ENCODE data around the gene YIF1B.

The YIF1B gene

DNA sequence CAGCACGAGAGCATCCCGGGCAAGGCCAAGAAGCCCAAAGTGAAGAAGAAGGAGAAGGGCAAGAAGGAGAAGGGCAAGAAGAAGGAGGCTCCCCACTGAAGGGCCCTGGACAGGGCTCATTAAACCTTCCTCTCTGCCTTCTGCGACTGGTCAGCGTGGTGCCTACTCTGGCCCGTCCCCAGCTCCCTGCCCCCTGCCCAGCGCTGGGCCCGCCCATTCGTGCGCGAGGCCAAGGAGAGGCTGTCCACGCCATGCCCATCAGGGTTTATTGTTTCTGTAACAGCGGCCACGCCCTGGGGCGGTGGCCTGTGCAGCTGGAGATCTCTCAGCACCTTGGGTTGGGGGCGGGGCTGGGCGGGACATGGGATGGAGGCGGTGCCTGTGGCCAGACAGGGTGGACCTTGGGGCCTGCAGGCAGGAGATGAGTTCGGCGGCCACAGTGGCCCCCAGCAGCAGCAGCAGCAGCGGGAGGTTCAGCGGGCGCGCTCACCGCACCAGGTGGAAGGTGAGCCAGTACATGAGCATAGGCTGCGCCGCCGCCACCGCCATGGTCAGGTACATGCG lies 10.8 kb downstream of the YIF1B start:
- DNase-seq (ENCODE audit: low read depth in 2 of 2), result no peak

DNA sequence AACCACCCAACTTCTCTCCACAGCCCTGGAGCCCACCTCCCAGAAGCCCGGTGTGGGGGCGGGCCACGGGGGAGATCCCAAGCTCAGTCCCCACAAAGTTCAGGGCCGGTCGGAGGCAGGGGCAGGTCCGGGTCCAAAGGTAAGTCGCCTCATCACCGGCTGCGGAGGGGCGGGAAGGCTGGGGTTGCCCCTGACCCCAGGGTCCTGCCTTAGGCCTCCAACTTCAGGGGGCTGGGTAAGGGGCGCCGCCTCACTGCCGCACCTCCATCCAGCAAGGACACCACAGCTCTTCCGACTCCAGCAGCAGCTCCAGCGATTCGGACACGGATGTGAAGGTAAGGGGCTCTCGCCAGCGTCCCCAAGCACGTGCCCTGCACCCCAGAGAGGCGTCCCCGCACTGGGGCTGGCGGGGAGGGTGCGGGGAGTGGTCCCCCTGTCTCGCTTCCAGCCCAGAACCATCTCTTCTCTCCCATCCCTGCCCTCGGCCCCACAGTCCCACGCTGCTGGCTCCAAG lies 11.3 kb downstream of the YIF1B start:
- no peak for DNase-seq (ENCODE audit: low read depth in 2 of 2)

DNA sequence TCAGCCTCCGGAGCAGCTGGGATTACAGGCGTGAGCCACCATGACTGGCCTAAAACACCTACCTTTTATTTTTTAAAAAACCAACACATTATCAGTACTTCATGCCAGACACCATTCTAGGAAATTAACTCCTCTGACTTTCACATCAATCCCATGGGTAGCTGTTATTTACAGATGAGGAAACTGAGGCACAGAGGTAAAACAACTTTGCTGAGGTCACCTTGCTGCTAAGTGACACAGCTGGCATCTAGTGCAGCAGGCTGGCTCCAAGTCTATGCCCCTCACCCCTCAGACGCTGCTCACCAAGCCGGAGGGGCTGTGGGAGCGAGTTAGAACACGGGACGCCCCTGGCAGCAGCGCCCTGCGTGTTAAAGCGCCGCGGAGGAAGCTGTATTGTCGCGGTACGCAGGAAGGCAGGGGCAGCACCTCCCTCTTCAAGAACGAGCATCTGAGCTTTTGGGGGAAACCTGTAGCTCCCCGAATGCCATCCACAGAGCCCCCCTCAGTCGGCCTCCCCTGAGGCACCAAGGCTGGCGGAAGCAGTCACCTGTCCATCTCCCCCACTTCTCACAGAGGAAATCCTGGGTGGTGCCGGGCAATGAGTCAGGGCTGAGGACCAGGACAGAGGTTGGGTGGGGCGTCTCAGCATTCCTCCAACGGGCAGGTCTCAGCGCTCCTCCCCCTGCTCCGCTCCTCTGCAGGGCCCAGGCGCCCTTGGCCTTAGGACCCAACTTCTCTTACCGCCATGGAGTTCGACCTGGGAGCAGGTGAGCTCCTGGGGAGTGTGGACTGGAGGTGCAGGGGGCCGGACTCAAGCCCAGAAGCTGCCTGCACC lies 12.0 kb downstream of the YIF1B start, which contains the start of gene C19orf33:
C19orf33 (plus strand) TSS at position 735 of the 835 bp plus-strand sequence; CDS start at position 746, 11 bp downstream.
- DNase-seq (ENCODE audit: low read depth in 2 of 2), result no peak

DNA sequence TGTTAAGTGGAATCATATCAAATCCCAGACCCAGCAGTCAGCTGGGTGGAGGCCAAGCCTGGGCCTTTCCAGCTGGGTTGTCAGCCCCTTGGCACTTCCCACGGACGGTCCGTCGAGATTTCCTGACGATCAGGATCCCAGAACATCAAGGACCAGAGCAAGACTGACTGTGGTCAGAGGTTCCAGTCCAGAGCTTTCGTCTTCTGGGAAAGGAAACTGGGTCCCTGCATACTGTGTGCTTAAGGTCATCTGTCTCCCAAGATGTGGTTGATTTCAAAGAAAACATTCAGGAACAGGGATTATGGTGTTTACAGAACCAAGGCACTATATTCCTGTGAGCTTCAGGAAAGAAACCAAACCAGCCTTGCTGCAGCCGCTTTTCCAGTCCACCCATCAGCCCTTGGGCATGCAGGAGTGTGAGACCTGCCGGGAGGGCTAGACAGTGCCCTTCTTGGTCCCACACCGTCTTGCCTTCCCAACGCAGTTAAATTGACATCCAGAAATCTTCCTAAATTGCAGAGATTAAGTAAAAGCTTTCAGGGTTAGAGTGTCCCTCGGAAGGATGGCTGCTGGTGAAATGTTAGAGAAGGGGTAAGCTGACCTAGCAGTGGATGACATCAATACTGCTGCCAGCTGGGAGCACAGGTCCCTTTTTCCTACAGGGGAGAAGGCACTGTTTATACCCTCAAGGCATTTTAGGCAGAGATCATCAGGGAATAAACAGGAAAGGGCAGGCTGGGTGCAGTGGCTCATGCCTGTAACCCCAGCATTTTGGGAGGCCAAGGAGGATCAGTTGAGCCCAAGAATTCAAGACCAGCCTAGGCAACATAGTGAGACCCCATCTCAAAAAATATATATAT lies 16.7 kb downstream of the YIF1B start:
- no peak for DNase-seq (ENCODE audit: low read depth in 2 of 2)

DNA sequence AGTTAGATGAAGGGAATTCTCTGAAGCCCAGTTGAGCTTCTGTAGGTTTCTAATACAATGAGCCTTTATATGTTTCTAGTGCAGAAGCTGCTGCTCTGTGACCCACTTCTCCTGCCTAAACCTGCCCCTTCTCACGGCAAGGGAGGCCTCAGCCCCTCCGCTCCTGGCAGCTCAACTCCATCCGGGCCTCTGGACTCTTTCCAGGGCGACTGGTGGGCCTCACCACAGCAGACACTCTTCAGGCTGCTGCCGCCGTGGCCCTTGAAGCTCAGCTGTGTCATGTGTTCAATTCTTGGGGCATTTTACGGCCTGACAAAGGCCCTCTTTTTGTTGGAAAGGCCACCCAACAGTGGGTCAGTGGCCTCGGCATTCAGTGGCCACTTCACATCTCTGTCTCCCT lies 21.7 kb downstream of the YIF1B start:
- no peak for DNase-seq (ENCODE audit: low read depth in 2 of 2)

DNA sequence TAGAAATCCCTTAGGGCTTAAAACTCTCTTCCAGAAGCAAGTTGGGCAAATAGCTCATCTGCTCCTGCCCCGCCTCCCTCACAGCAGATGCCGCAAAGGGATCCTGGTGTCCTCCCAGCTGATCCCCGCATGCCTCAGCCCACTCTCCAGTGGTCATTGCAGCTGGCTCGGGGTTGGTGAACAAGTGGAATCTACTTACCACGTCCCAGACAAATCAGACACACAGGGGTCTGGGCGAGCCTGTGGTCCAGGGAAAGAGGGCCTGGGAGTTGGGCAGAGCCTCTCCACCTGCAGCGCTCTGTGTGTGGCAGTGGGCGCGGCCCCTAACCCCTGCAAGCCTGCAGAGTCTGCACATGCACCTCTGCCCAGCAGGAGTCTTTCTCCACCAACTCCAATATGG lies 22.5 kb downstream of the YIF1B start:
- no peak for DNase-seq (ENCODE audit: low read depth in 2 of 2)

DNA sequence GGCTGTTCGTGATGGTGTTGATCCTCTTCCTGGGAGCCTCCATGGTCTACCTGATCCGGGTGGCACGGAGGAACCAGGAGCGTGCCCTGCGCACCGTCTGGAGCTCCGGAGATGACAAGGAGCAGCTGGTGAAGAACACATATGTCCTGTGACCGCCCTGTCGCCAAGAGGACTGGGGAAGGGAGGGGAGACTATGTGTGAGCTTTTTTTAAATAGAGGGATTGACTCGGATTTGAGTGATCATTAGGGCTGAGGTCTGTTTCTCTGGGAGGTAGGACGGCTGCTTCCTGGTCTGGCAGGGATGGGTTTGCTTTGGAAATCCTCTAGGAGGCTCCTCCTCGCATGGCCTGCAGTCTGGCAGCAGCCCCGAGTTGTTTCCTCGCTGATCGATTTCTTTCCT lies 23.9 kb downstream of the YIF1B start:
- no peak for DNase-seq (ENCODE audit: low read depth in 2 of 2)

DNA sequence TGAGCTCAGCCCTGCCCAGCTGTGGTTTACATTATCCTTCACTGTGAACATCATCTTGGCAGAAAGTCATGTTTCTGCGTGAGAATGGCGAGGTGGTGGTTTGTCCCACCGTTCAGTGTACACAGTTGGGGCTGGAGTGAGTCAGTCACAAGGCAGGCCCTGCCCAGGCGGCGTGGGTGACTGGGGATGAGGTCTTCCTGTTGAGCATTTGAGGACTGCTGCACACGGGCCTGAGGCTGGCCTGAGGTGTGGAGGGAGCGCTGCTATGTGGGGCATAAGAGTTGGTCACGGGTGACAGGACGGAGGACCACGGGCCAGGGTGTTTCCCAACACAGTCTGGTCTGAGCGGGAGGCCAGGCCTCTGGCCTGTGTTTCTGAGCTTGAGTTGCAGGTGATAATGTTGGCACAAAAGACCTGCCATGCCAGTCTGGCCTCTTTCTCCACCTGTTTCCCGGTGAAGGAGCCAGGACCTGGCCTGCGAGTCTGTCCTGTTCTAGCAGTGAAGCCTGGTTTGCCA lies 25.1 kb downstream of the YIF1B start:
- DNase-seq (ENCODE audit: low read depth in 2 of 2), result no peak

DNA sequence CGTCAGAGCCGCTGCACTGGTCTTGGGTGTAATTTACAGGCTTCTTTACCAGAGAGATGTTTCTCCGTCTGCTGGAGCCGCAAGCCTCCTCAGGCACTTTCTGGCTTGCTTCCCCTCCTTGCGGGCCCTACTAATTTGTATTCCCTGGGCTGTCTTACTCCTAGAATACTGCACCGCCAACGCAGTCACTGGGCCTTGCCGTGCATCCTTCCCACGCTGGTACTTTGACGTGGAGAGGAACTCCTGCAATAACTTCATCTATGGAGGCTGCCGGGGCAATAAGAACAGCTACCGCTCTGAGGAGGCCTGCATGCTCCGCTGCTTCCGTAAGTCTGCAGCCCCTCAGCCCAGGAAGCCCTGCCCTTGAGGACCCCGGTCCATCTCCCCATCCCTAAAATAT lies 25.8 kb downstream of the YIF1B start:
- no peak for DNase-seq (ENCODE audit: low read depth in 2 of 2)

DNA sequence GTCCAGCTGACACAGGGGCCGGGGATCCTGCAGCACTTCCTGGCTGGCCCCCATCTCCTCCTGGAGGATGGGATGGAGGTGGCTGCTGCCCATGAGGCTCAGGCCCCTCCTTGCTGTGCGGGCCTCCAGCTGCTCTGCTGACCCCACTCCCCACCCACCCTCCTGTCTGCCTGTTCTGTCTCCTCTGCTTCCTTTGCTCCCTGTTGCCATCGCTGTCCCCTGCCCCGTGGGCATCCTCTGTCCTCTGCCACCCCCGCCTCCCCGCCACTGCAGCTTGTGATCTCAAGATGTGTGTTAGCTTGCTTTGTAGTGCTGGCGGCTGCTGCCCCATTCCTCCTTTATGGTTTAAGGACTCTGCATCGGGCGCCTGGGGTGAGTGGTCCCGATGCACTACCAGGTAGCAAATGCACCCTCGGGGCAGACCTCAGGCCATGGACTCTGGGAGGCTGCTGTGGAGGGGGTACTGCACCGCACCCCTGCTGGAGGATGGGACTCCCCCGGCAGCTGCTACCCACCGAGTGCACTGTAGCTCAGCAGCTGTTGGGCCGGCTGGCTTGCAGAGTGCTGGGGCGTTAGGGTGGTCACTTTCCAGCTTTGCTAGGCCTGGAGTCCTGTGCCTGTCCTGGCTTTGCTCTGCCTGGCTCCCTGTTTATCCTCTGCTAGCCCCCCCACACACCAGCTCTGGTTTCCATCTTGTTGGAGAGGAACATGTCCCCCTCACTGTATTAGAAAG lies 27.5 kb downstream of the YIF1B start:
- no peak for DNase-seq (ENCODE audit: low read depth in 2 of 2)

DNA sequence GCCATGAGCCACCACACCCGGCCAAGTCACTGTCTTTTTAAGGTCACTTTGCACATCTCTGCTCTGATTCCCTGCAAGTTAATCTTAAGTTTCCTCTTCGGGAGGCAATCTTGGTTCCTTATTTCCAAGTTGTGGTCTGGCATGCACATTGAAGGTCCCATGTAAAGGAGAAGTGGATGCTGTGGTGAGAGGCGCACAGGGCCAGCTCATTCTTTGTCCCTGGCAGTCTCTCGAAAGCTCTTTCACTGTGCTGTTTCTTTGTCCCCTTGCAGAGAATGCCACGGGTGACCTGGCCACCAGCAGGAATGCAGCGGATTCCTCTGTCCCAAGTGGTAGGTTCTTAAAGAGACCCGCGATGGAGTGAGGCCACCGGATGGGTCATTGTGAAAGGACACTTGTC lies 28.1 kb downstream of the YIF1B start:
- no peak for DNase-seq (ENCODE audit: low read depth in 2 of 2)

DNA sequence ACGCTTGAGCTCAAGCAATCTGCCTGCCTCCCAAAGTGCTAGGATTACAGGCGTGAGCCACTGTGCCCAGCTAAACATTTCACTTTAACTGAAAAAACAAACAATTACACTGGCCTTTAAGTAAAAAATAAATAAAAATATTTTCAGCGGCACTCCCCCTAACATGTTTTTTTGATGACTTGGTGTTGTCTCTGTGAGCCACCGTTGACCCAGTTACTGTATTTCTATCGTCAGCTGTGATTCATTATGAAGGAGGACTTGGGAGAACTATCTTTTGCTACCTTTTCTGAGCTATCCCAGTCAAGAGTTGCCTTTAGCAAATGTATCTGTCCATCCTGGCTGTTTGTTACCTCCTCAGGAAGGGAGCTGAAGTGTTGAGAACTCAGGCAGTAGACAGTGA lies 30.2 kb downstream of the YIF1B start:
- DNase-seq (ENCODE audit: low read depth in 2 of 2), result no peak

DNA sequence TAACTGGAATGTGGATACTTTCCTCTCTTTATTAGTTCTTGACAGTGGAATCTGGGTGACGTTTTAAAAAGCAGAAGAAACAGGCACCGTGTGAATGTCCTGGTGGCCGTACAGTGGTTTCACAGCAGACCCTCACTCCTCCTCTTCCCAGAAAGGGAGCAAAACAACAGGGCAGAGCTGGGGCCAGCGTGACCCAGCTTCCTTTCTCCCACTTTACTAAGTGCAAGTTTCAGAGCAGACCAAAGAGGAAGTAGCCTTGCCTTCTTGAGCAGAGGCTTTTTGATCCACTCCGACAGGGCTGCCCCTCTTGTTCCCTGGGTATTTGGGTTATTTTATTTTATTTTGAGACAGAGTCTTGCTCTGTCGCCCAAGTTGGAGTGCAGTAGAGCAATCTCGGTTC lies 31.3 kb downstream of the YIF1B start:
- DNase-seq (ENCODE audit: low read depth in 2 of 2), result no peak

DNA sequence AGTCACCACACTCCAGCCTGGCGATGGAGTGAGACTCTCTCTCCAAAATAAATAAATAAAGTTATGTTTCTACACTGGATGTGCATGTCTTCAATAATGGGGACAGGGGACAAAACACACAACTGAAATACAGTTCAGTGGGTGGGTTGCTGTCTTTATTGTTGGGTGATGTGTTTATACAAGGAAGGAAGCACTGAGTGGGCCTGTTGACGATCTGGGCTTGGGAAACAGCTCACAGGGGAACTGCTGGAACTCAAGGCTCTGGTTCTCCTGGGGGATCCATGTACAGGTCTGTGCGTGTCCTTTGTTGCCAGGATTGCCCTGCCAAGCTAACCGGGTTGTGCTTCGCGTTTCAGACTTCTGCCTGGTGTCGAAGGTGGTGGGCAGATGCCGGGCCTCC lies 32.5 kb downstream of the YIF1B start:
- no peak for DNase-seq (ENCODE audit: low read depth in 2 of 2)

DNA sequence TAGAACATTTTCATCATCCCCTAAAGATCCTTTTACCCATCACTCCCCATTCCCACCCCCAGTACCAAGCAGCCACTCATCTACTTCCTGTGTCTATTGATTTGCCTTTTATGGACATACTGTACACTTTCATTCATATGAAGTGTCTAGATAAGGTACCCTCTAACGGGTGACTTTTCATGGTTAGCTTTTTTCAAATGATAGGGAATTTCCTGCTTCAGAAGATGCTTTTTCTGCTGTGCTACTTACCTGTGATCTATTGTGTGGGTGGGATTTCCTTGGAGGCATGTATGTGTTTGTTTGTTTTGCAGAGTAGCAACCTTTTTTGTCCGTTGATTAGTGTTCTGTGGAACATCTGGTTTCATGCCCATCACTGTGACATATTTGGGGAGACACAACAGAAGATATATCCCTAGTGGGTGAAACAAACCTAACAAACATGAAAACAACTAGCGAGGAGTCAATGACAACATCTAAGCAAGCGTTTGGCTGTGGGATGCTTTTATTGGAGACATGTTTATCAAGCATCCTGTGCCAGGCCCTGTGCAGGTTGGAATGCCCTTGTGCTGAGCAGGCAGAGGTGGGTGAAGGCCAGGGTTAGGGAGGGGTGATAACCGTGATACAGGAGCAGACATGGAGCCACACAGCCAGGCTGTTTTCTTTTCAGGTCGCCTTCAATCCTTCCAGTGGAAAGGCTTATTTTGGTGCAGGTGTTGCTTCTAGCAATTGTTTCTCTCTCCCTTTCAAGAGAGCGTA lies 33.8 kb downstream of the YIF1B start:
- DNase-seq (ENCODE audit: low read depth in 2 of 2), result no peak

DNA sequence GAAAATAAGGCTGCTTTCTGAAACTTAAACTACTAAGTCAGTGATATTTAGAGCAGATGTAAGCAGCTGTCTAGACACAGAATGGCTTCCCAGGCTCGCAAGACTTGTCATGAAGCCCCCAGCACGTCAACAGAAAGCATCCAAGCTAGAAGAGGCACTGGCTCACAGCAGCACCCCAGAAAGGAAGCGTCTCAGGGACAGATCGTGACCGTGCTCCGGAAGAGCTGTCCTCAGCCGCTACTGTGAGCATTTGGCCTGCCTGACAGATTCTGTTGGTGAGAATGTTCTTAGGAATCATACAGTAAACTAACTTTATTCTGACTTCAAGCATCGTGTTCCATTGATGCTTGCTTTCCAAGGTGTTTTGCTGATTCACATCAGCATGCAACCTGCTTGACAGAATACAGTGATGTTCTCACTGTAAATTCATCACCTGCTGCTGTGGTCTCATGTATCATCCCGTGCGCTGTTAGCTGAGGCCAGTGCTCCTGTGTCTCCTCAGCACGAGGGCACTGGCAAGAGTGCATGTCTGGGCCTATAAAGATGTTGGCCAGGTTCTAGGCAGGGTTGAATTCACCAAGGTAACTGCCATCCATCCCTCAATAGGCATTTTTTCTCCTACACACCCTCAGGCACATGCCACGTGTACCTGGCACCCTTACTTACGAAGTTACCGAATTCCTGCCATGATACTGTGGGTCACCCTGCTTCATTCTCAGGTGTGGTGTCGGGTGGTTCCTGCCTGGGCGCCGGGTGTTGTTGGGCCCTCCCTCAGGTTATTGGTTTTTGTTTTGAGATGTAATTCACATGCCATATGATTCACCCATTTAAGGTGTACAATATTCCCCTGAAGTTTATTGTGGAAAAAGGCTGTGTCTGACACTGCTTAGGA lies 35.5 kb downstream of the YIF1B start:
- DNase-seq (ENCODE audit: low read depth in 2 of 2), result no peak

DNA sequence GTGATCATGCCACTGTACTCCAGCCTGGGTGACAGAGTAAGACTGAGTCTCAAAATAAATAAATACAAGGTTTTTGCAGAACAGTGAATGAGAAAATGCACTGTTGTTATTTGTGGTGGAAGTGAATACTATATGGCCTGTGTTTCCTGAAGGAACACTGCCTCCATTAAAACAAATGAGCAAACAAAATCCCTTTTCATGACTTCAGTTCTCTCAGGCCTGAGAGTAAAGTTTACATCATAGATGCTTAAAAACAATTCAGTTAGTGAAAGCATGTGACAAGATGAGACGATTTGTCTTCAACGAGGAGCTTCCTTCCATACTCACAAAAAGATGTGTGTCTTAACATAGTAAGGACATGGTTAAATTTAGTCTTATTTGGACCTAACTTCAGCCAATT lies 37.0 kb downstream of the YIF1B start:
- no peak for DNase-seq (ENCODE audit: low read depth in 2 of 2)

DNA sequence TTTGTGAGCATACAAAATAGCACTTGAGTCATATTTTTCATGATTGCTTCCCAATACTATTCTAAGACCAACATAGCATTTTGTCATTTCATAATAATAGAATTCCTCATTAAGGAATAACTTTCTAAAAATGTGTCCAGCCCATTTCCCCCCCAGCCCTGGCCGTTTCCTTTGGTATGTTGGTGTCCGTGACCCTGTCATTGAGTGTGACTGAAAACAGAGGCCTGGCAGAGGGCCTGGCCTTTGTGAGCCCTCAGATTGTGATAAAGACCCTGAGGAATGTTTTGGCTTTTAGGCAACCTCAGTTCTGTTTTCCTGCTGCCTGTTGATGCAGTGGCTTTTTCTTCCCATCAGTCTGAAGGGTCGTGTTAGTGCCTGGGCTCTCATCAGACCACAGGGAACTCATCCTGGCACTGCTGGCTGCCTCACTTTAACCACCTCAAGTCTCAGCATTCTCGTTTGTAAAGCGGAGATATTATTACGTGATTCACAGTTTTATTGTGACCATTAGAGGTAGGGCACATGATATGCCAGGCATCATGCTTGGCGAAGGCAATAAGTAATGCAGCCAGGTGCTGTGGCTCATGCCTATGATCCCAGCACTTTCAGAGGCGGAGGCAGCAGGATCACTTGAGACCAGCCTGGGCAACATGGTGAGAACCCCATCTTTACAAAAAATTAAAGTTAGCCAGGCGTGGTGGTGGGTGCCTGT lies 37.6 kb downstream of the YIF1B start:
- DNase-seq (ENCODE audit: low read depth in 2 of 2), result no peak

DNA sequence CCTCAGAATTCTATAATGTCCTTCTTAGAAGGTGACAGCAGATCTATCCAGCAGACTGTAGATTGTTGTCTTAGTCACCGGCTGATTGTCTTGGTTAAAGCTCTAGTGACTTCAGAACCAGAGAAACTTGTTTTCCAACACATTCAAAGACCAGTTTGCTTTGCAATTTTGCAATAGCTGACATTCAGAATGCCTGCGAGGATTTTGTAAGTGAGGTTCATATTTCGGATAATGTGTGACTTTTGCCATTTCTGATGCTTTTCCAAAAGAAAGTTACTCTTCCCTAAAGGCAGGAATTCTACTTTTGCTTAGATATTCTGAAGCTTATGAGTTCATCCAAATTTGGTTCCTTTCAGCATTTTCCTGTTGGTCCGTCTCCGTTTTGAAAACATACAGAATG lies 38.2 kb downstream of the YIF1B start:
- DNase-seq (ENCODE audit: low read depth in 2 of 2), result no peak
